Measurements from ENCODE around the gene ZBTB2.

The ZBTB2 gene

DNA sequence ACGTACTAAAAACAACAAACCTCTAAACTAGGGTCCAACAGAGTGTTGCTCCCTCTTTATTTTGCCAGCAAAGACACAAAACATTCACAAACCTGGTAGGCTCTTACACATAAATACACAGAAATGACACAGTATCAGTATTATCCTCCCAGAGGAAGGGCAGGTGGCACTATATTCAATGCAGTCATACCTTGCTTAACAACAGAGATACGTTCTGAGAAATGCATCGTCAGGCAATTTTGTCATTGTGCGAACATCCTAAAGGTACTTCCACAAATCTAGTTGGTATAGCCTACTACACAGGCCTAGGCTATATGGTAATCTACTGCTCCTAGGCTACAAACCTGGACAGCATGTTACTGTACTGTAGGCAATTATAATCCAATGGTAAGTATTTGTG is 9.6 kb downstream of the ZBTB2 start:
- no peak for DNase-seq
- Histone ChIP-seq H3K4me3 (ENCODE audit: low read depth, low read length) (no peak overlapping the region), H3K27me3 (no peaks in the 10 kb centered on the region), H3K36me3 (no peaks in the 10 kb centered on the region), H3K9me3 (no peaks in the 10 kb centered on the region), H3K4me1 (peaks cover 6% of the 10 kb centered on the region)
- TF ChIP-seq, protein P1, sequence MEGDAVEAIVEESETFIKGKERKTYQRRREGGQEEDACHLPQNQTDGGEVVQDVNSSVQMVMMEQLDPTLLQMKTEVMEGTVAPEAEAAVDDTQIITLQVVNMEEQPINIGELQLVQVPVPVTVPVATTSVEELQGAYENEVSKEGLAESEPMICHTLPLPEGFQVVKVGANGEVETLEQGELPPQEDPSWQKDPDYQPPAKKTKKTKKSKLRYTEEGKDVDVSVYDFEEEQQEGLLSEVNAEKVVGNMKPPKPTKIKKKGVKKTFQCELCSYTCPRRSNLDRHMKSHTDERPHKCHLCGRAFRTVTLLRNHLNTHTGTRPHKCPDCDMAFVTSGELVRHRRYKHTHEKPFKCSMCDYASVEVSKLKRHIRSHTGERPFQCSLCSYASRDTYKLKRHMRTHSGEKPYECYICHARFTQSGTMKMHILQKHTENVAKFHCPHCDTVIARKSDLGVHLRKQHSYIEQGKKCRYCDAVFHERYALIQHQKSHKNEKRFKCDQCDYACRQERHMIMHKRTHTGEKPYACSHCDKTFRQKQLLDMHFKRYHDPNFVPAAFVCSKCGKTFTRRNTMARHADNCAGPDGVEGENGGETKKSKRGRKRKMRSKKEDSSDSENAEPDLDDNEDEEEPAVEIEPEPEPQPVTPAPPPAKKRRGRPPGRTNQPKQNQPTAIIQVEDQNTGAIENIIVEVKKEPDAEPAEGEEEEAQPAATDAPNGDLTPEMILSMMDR (IDR thresholded peaks at IDR 0.05; ENCODE audit: low read depth, low read length): no peak

DNA sequence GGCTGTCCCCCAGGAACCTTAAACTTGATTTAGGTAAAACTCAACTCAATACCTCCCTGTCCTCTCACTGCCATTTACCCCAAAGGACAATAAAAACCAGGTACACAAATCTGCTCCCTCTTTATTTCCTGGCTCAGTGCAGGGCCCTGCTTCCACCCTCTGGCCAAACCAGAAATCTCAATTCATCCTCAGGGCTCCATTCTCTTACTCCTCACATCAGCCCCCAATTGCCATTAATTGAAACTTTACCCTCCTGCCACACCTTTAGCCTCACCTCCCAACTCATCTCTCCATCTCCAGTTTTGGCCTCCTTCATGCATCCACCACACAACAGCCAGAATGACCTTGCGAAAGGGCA is 10.5 kb downstream of the ZBTB2 start:
- Histone ChIP-seq H3K9me3 (no peaks in the 10 kb centered on the region), H3K4me3 (ENCODE audit: low read depth, low read length) (no peak overlapping the region), H3K36me3 (no peaks in the 10 kb centered on the region), H3K4me1 (peaks cover 6% of the 10 kb centered on the region), H3K27me3 (no peaks in the 10 kb centered on the region)
- DNase-seq: no peak
- TF ChIP-seq, protein P1 (IDR thresholded peaks at IDR 0.05; ENCODE audit: low read depth, low read length): no peak

DNA sequence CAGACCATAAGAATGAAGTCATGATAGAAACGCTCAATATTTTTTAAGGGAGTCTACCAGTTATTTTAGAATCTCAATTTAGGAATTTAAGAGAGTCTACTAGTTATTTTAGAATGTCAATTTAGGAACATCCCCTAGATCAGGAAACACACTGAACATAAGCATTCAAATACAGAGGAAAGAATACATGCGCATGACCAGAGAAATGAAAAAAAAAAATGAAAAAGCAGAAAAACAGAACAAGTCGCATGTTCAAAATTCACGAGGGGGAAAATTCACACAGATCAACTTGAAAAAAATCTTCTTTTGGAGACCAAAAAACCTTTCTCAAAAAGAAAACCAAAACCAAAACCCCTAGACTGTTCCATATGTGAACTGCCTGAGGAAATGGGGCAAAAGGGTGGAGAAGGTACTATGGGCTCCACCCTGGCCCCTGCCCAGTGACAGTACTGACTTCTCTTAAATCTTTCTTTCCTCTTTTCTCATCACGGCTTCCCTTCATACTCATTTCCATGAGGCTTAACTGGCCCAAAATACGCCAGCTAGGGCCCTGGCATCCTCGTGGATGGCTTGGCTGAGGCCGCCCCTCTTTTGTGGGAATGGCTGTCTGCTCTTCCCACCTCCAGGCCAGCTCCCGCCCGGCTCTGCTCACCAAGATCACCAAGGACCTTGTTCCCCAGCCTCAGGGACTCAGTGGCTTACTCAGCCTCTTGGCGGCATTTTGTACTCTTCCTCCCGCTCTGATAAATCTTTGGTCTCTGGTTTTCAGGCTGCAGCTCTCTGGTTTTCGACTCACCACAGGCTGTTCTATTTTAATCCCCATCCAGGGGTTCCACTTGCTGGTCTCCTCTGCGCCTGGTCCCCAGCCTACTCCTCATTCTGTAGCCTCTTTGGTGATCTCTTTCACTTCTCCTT is 11.2 kb downstream of the ZBTB2 start:
- TF ChIP-seq, protein P1 (IDR thresholded peaks at IDR 0.05; ENCODE audit: low read depth, low read length): no peak
- no peak for DNase-seq
- H3K4me3 ChIP-seq (ENCODE audit: low read depth, low read length): no peak overlapping the region
- H3K36me3 ChIP-seq: no peaks in the 10 kb centered on the region
- no peaks in the 10 kb centered on the region for H3K9me3 ChIP-seq
- no peaks in the 10 kb centered on the region for H3K27me3 ChIP-seq
- H3K4me1 ChIP-seq: peaks cover 6% of the 10 kb centered on the region

DNA sequence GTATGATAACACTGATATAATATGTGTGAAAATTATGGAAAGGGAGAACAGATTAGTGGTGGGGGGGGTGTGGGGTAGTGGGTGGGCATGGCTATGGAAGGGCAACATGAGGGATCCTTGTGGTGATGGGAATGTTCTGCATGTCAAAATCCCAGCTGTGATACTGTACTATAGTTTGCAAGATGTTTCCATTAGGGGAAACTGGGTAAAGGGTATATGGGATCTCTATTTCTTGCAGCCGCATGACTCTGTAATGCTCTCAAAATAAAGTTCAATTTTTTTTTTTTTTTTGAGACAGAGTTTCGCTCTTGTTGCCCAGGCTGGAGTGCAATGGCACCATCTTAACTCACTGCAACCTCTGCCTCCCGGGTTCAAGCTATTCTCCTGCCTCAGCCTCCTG is 14.3 kb downstream of the ZBTB2 start:
- peaks cover 7% of the 10 kb centered on the region for H3K4me1 ChIP-seq
- H3K27me3 ChIP-seq: no peaks in the 10 kb centered on the region
- H3K36me3 ChIP-seq: peaks cover under 1% of the 10 kb centered on the region
- no peak for DNase-seq
- H3K4me3 ChIP-seq (ENCODE audit: low read depth, low read length): no peak overlapping the region
- TF ChIP-seq, protein P1 (IDR thresholded peaks at IDR 0.05; ENCODE audit: low read depth, low read length): no peak
- H3K9me3 ChIP-seq: no peaks in the 10 kb centered on the region

DNA sequence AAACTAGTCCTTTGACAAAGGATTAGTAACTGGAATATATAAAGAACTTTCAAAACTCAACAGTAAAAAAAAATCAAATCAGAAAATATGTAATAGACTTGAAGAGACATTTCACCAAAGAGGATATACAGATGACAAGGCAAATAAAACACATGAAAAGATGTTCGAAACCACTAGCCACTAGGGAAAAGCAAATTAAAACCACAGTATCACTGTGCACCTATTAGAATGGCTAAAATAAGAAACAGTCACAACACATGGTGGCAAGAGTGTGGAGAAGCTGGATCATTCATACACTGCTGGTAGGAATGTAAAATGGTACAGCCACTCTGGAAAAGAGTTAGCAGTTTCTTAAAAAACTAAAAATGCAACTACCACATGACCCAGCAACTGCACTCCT is 14.9 kb downstream of the ZBTB2 start:
- H3K27me3 ChIP-seq: no peaks in the 10 kb centered on the region
- H3K9me3 ChIP-seq: no peaks in the 10 kb centered on the region
- DNase-seq: no peak
- H3K36me3 ChIP-seq: peaks cover 5% of the 10 kb centered on the region
- H3K4me1 ChIP-seq: peaks cover 7% of the 10 kb centered on the region
- H3K4me3 ChIP-seq (ENCODE audit: low read depth, low read length): no peak overlapping the region
- TF ChIP-seq, protein P1 (IDR thresholded peaks at IDR 0.05; ENCODE audit: low read depth, low read length): no peak

DNA sequence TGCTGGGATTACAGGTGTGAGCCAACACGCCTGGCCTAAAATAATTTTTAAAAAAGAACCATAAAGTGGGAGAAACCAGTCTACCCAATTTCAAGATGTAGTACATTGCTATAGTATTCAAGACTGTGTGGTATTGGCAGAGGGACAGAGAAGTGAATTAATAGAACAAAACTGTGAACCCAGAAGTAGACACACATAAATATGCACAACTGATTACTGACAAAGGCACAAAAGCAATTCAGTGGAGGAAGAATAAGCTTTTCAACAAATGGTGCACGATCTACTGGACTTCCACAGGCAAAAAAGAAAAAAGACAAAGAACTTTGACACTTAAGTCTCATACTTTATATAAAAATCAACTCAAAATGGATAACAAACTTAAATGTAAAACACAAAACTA is 15.5 kb downstream of the ZBTB2 start:
- DNase-seq: no peak
- Histone ChIP-seq H3K27me3 (no peaks in the 10 kb centered on the region), H3K4me3 (ENCODE audit: low read depth, low read length) (no peak overlapping the region), H3K36me3 (peaks cover 10% of the 10 kb centered on the region), H3K9me3 (no peaks in the 10 kb centered on the region), H3K4me1 (peaks cover 7% of the 10 kb centered on the region)
- TF ChIP-seq, protein P1 (IDR thresholded peaks at IDR 0.05; ENCODE audit: low read depth, low read length): no peak
